A549 (cell line): Measurements from ENCODE around the gene BMP7. TPM values are rescaled to one million over a fixed set of nuclear protein-coding genes. Genes with fewer than 3 reads are reported as not detected.

Experiments
- ATAC-seq, 2 experiments: fragments of 200-7000 bp in 1 of 2; fragments of >200 bp in 1 of 2; cut with Nextera tagmentation in 1 of 2; cut with Tn5 transposase in 1 of 2; 3 replicates each; pipeline versions ENCODE4 v1.8.0 to v1.9.1; 2018 to 2020; ENCODE audit warnings: mild to moderate bottlenecking in 1 of 2, moderate library complexity in 1 of 2
- CTCF ChIA-PET: fragments of 300-600 bp; sonication (Branson Sonifier 250); formaldehyde crosslinking; extraction: SDS; loops from one replicate; lab custom pipeline; 2021; ENCODE audit warnings: antibody characterized with exemption, inconsistent platforms; lab: Yijun Ruan, JAX
- POLR2A ChIA-PET: fragments of 350-600 bp; formaldehyde crosslinking; extraction: SDS; loops from one replicate; lab custom pipeline; 2021; ENCODE audit warnings: antibody characterized with exemption, inconsistent platforms; lab: Yijun Ruan, JAX
- DNase-seq, 2 experiments: peaks; one replicate each; pipeline versions ENCODE4 v3.0.0 to v3.0.0-alpha.2; 2011 to 2016; ENCODE audit warnings: low read depth in 1 of 2, low spot score in 1 of 2
- FAIRE-seq: peaks from 2 replicates; lab custom pipeline; 2011; peaks lifted over from hg19 to GRCh38; lab: Jason Lieb, UNC
- H3K27ac ChIP-seq, 2 experiments: fragments of >200 bp; sonication (Bioruptor Twin); formaldehyde crosslinking; 3 replicates each; pipeline ENCODE4 v1.5.1; 2016 to 2017
- H3K4me1 ChIP-seq: fragments of >200 bp; sonication (Bioruptor Twin); formaldehyde crosslinking; 3 replicates; pipeline ENCODE4 v1.6.1; 2016
- H3K4me2 ChIP-seq: fragments of >200 bp; sonication (Bioruptor Twin); formaldehyde crosslinking; 3 replicates; pipeline ENCODE4 v1.6.1; 2016
- H3K4me3 ChIP-seq: fragments of >200 bp; sonication (Bioruptor Twin); formaldehyde crosslinking; 3 replicates; pipeline ENCODE4 v1.5.1; 2016
- H3K9me3 ChIP-seq: fragments of >200 bp; sonication (Bioruptor Twin); formaldehyde crosslinking; 3 replicates; pipeline ENCODE4 v1.6.1; 2016
- ATOH8 ChIP-seq: fragments of 250-450 bp; sonication (Bioruptor Pico); IDR thresholded peaks from 2 replicates; pipeline ENCODE4 v1.5.0; 2020; ENCODE audit warnings: low read depth, mild to moderate bottlenecking, moderate library complexity
- BHLHE40 ChIP-seq: IDR thresholded peaks from 2 replicates; pipeline ENCODE4 v1.6.1; 2012; ENCODE audit warnings: low read depth, low read length, inconsistent platforms
- CBX8 ChIP-seq: fragments of 200-600 bp; sonication (generic); IDR thresholded peaks from 2 replicates; pipeline ENCODE4 v1.6.1; 2016
- CHD2 ChIP-seq: fragments of 150-350 bp; IDR thresholded peaks from 2 replicates; pipeline ENCODE4 v1.6.1; 2014; ENCODE audit warnings: low read length; ENCODE audit not compliant: partially characterized antibody
- ELK1 ChIP-seq: fragments of 150-350 bp; IDR thresholded peaks from 2 replicates; pipeline ENCODE4 v1.6.1; 2014; ENCODE audit warnings: low read depth, mild to moderate bottlenecking, low read length
- GATA3 ChIP-seq: IDR thresholded peaks from 2 replicates; pipeline ENCODE4 v1.6.1; 2012; ENCODE audit warnings: borderline replicate concordance
- HDAC2 ChIP-seq: fragments of 200-600 bp; sonication (generic); IDR thresholded peaks from 2 replicates; pipeline ENCODE4 v1.6.1; 2016
- HEYL ChIP-seq: fragments of 250-450 bp; sonication (Bioruptor Pico); IDR thresholded peaks from 2 replicates; pipeline ENCODE4 v1.8.0; 2021; ENCODE audit warnings: mild to moderate bottlenecking, moderate library complexity
- JUNB ChIP-seq: fragments of >200 bp; sonication (Bioruptor Twin); formaldehyde crosslinking; IDR thresholded peaks from 2 replicates; pipeline ENCODE4 v1.6.1; 2016
- KDM5A ChIP-seq: fragments of 200-600 bp; sonication (generic); IDR thresholded peaks from 2 replicates; pipeline ENCODE4 v1.6.1; 2016; ENCODE audit warnings: antibody characterized with exemption, mild to moderate bottlenecking
- MAFK ChIP-seq: fragments of 450-650 bp; IDR thresholded peaks from 2 replicates; pipeline ENCODE4 v1.6.1; 2014; ENCODE audit not compliant: partially characterized antibody
- MAX ChIP-seq: IDR thresholded peaks from 2 replicates; pipeline ENCODE4 v1.6.1; 2012
- MAZ ChIP-seq: fragments of 150-350 bp; IDR thresholded peaks from 2 replicates; pipeline ENCODE4 v1.6.1; 2014; ENCODE audit warnings: antibody characterized with exemption, low read depth, low read length, borderline replicate concordance
- MYC ChIP-seq: IDR thresholded peaks from 2 replicates; pipeline ENCODE4 v1.6.1; 2012; ENCODE audit warnings: mild to moderate bottlenecking, inconsistent platforms, low read length, improper control_type of control experiment, borderline replicate concordance
- NR3C1 ChIP-seq: fragments of >200 bp; sonication (Bioruptor Twin); formaldehyde crosslinking; IDR thresholded peaks from 3 replicates; pipeline ENCODE4 v1.6.1; 2017
- PHF8 ChIP-seq: fragments of 200-600 bp; sonication (generic); IDR thresholded peaks from 2 replicates; pipeline ENCODE4 v1.6.1; 2016; ENCODE audit warnings: low read depth, mild to moderate bottlenecking, antibody characterized with exemption, moderate library complexity, borderline replicate concordance
- POLR2A ChIP-seq: IDR thresholded peaks from 2 replicates; pipeline ENCODE4 v1.6.1; 2012; ENCODE audit warnings: mild to moderate bottlenecking, low read length
- POLR2AphosphoS2 ChIP-seq: conservative IDR thresholded peaks from 2 replicates; pipeline ENCODE4 v1.6.1; 2012; ENCODE audit warnings: low read length, improper control_type of control experiment, inconsistent platforms
- RCOR1 ChIP-seq: fragments of 150-350 bp; IDR thresholded peaks from 2 replicates; pipeline ENCODE4 v1.6.1; 2014; ENCODE audit warnings: antibody characterized with exemption, low read length, low read depth
- TP53 ChIP-seq: fragments of 250-450 bp; sonication (Bioruptor Pico); IDR thresholded peaks from 2 replicates; pipeline ENCODE4 v1.5.0; 2021; ENCODE audit warnings: mild to moderate bottlenecking, moderate library complexity
- USF2 ChIP-seq: fragments of 450-650 bp; IDR thresholded peaks from 2 replicates; pipeline ENCODE4 v1.6.1; 2014; ENCODE audit warnings: antibody characterized with exemption
- ZC3H11A ChIP-seq: fragments of 450-650 bp; IDR thresholded peaks from 2 replicates; pipeline ENCODE4 v1.6.1; 2014; ENCODE audit warnings: antibody characterized with exemption, mild to moderate bottlenecking
- ZFP36 ChIP-seq: fragments of 450-650 bp; IDR thresholded peaks from 2 replicates; pipeline ENCODE4 v1.6.1; 2014; ENCODE audit warnings: borderline replicate concordance; ENCODE audit not compliant: partially characterized antibody
- WGBS: methylation state at CpG from one replicate; pipeline ENCODE4 v1.1.6; 2017; ENCODE audit errors: missing lambda C conversion rate; 5-methylcytosine and 5-hydroxymethylcytosine counted together
- polyA plus RNA-seq, 4 experiments: library from polyadenylated mRNA; depleted of rRNA in 3 of 4; stranded (reverse); fragments of >200 nt; fragmentation: RNase III in 1 of 4; extraction: RNeasy Plus Mini Kit Qiagen cat#74134 plus additional on column Dnase treatment in 1 of 4; gene quantifications; 2 replicates in 3 of 4; 3 replicates in 1 of 4; pipeline ENCODE4 v1.2.3, GENCODE V29; 2011 to 2017
- TF ChIP-seq, protein P1 (sequence below): fragments of 200-600 bp; sonication (generic); IDR thresholded peaks from 2 replicates; pipeline ENCODE4 v1.6.1; 2016; ENCODE audit warnings: antibody characterized with exemption, mild to moderate bottlenecking, moderate library complexity
- TF ChIP-seq, protein P2 (sequence below): IDR thresholded peaks from 2 replicates; pipeline ENCODE4 v1.6.1; 2012
- TF ChIP-seq, protein P3 (sequence below): fragments of >200 bp; sonication (Bioruptor Twin); formaldehyde crosslinking; IDR thresholded peaks from 3 replicates; pipeline ENCODE4 v1.6.1; 2016

Gene BMP7
- polyA plus RNA-seq, 2 of the 4 experiments (the other 2 are of a cell fraction) = 0.08 to 0.22 TPM

DNA sequence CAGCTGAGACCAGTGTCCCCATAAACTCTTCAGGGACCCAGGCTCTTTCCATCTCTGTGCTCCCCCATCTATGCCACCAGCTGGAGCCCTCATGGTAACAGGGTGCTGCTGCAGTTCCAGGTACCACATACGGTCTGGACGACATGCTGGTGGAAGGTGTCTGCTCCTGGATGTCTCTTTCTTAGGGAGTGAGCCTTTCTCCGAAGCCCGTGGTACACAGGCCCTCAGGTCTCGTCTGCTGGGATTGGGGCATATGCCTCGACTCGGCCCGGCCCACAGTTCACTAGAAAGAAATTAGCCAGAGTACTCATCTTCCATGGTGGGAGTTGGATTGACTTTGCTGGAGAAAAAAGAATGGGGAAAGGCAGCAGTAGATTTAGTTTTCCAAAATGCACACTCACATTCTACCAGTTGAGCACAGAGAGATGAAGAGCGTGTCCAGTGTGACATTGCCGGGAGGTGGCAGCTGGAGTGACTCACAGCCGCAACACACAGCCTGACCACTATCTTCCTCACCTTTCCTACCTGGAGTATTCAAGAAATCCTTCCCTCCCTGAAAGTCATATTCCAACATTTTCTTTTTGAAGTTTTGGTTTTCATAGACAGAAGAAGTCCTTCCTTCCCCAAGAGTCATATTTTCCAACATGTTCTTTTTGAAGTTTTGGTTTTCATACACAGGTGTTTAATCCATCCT, 44.5 kb upstream of the BMP7 start:
- Histone ChIP-seq H3K4me3 (no peak overlapping the region), H3K4me2 (no peak overlapping the region), H3K27ac (no peak overlapping the region), H3K9me3 (no peaks in the 10 kb centered on the region), H3K4me1 (no peaks in the 10 kb centered on the region)
- POLR2A ChIA-PET = no interaction called here
- TF ChIP-seq HEYL (CRISPR knock-in tag) (no peak), ZFP36 (no peak), MAFK (no peak), POLR2A (no peak), NR3C1 (no peak), KDM5A (no peak), ZC3H11A (no peak), RCOR1 (no peak), GATA3 (no peak), CBX8 (no peak), MAX (no peak), ATOH8 (CRISPR knock-in tag) (no peak)
- TF ChIP-seq, protein P1, sequence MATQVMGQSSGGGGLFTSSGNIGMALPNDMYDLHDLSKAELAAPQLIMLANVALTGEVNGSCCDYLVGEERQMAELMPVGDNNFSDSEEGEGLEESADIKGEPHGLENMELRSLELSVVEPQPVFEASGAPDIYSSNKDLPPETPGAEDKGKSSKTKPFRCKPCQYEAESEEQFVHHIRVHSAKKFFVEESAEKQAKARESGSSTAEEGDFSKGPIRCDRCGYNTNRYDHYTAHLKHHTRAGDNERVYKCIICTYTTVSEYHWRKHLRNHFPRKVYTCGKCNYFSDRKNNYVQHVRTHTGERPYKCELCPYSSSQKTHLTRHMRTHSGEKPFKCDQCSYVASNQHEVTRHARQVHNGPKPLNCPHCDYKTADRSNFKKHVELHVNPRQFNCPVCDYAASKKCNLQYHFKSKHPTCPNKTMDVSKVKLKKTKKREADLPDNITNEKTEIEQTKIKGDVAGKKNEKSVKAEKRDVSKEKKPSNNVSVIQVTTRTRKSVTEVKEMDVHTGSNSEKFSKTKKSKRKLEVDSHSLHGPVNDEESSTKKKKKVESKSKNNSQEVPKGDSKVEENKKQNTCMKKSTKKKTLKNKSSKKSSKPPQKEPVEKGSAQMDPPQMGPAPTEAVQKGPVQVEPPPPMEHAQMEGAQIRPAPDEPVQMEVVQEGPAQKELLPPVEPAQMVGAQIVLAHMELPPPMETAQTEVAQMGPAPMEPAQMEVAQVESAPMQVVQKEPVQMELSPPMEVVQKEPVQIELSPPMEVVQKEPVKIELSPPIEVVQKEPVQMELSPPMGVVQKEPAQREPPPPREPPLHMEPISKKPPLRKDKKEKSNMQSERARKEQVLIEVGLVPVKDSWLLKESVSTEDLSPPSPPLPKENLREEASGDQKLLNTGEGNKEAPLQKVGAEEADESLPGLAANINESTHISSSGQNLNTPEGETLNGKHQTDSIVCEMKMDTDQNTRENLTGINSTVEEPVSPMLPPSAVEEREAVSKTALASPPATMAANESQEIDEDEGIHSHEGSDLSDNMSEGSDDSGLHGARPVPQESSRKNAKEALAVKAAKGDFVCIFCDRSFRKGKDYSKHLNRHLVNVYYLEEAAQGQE = no peak
- TF ChIP-seq, protein P2, sequence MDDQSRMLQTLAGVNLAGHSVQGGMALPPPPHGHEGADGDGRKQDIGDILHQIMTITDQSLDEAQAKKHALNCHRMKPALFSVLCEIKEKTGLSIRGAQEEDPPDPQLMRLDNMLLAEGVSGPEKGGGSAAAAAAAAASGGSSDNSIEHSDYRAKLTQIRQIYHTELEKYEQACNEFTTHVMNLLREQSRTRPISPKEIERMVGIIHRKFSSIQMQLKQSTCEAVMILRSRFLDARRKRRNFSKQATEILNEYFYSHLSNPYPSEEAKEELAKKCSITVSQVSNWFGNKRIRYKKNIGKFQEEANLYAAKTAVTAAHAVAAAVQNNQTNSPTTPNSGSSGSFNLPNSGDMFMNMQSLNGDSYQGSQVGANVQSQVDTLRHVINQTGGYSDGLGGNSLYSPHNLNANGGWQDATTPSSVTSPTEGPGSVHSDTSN = no peak
- TF ChIP-seq, protein P3, sequence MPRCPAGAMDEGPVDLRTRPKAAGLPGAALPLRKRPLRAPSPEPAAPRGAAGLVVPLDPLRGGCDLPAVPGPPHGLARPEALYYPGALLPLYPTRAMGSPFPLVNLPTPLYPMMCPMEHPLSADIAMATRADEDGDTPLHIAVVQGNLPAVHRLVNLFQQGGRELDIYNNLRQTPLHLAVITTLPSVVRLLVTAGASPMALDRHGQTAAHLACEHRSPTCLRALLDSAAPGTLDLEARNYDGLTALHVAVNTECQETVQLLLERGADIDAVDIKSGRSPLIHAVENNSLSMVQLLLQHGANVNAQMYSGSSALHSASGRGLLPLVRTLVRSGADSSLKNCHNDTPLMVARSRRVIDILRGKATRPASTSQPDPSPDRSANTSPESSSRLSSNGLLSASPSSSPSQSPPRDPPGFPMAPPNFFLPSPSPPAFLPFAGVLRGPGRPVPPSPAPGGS = no peak
- no peak for FAIRE-seq
- CTCF ChIA-PET = interaction anchor here (1.5 kb wide), 1 partner anchor 18 kb away, joined by 3 read pairs; the partner anchor contains the start of gene SPO11
- ATAC-seq = no peak
- no peak for DNase-seq
- WGBS = 29% methylated on average over 11 of the region's 11 CpGs

- WGBS = 40% methylated on average over 9 of the region's 9 CpGs
- Histone ChIP-seq H3K27ac (no peak overlapping the region), H3K9me3 (no peaks in the 10 kb centered on the region), H3K4me2 (no peak overlapping the region), H3K4me3 (no peak overlapping the region), H3K4me1 (no peaks in the 10 kb centered on the region)
- no peak for DNase-seq
- POLR2A ChIA-PET = no interaction called here
- CTCF ChIA-PET = interaction anchor here (0.8 to 1.5 kb wide), 3 partner anchors 20 to 759 kb away, joined by 3 to 4 read pairs (median 3); partner anchors contain the start of gene SPO11
- no peak for ATAC-seq
- FAIRE-seq = no peak
- TF ChIP-seq POLR2AphosphoS2 (no peak), ELK1 (no peak), MYC (no peak), MAZ (no peak), GATA3 (no peak), PHF8 (no peak), TP53 (CRISPR knock-in tag) (no peak), RCOR1 (no peak), MAFK (no peak), HEYL (CRISPR knock-in tag) (no peak), JUNB (no peak), ZFP36 (no peak), BHLHE40 (no peak), CHD2 (no peak), USF2 (no peak), HDAC2 (no peak)
- TF ChIP-seq, protein P2 = no peak
These were observed 43.2 kb upstream of the BMP7 start for GRCh38 chr20:57309544-57310115.
